ENCODE measurements around the gene MIEN1.

Gene MIEN1

DNA sequence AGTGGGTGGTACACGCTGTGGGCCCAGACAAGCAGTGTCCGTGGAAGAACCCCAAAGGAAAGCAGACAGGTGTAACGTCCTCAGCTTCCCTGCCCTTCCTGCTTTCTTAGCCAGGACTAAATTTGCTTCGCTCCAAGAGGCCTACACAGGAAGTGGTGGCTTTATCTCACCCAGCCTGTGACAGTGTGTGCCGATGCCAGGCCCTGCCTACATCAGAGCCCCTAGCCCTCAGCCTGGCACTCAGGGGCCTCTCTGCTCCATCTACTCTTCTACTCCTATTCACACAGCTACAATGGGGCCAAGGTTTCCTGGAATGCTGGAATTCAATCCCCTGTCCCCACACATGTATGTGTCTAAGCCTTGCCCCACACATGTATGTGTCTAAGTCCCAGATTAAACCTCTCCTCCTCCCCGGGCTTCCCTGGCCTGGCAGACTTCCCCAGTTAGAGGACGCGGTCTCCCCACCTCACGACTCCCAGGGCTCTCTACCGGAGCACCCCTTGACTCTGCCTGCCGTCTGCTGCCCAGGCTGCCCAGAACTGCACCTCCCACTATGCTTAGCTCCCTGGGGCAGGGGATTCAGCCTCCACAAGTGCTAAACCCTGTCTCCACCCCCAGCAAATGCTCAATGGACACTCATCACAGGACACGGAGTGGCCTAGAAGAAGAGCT, 50.7 kb downstream of the MIEN1 start:
- H3K27ac ChIP-seq (ENCODE audit: low read length): no peak overlapping the region
- no peaks in the 10 kb centered on the region for H3K27me3 ChIP-seq (ENCODE audit: control insufficient read depth, insufficient read depth, low read length)
- H3K9me3 ChIP-seq (ENCODE audit: control insufficient read depth, low read depth, low read length): no peaks in the 10 kb centered on the region
- peaks cover 3% of the 10 kb centered on the region for H3K36me3 ChIP-seq (ENCODE audit: control insufficient read depth, low read depth, low read length)
- H3K4me3 ChIP-seq (ENCODE audit: low read length): no peak overlapping the region
- no peak overlapping the region for H3K9ac ChIP-seq (ENCODE audit: low read length)
- H3K4me1 ChIP-seq (ENCODE audit: control insufficient read depth, low read depth, low read length): peaks cover 3% of the 10 kb centered on the region
